ENCODE results near the gene EPB41L1. TPM values are rescaled to one million over a fixed set of nuclear protein-coding genes. Genes with fewer than 3 reads are reported as not detected.

EPB41L1 gene
- polyA plus RNA-seq, 4 donors = 10.5 to 26.5 (median 12.6) TPM

DNA sequence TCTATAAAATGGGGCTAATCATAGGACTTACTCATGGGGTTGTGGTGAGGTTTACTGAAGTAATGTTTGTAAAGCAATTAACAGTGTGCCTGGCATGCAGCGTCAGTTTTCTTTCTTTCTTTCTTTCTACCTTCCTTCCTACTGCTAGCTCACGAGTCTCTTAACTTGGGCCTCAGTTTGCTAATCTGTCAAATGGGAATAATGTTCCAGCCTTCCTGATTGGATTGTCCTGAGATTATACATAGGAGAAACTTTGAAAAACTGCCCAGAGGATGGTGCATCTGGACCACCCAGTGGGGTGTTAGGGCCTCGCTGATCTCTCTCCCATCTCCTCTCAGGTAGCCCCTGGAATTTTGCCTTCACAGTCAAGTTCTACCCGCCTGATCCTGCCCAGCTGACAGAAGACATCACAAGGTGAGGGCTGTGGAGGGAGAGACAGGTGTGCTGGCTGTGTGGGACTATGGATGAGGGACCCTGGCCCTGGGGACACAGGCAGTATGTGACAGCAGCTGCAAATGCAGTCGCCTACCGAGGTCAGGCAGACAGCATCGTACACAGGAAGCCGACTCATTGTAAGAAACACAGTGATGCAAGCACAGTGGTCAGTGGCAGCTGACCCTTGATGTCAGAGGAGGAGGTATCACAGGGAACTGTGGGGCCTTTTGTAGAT, 27.5 kb downstream of the EPB41L1 start:
- FAIRE-seq = no peak
- Histone ChIP-seq H3K27me3 (ENCODE audit: control insufficient read depth in 3 of 3, insufficient read depth in 3 of 3, low read length in 3 of 3) (no peaks in the 10 kb centered on the region), H3K36me3 (ENCODE audit: control insufficient read depth in 3 of 3, insufficient read depth in 2 of 3, low read depth in 1 of 3, low read length in 3 of 3) (peaks cover 0 to 51% (median 0%) of the 10 kb centered on the region in 3 donors), H3K9me3 (ENCODE audit: control insufficient read depth in 2 of 2, insufficient read depth in 1 of 2, low read depth in 1 of 2, low read length in 1 of 2) (no peaks in the 10 kb centered on the region), H3K4me3 (ENCODE audit: low read depth in 1 of 3, low read length in 3 of 3) (no peak overlapping the region), H3K4me1 (ENCODE audit: control insufficient read depth in 3 of 3, insufficient read depth in 2 of 3, low read depth in 1 of 3, low read length in 2 of 3) (peaks cover 0 to 3% (median 0%) of the 10 kb centered on the region in 3 donors), H3K27ac (ENCODE audit: low read depth in 1 of 3, low read length in 2 of 3) (no peak overlapping the region)
- WGBS, 3 donors = 82 to 93% (median 84%) methylated on average over 8 of the region's 8 CpGs
- no peak for DNase-seq

DNA sequence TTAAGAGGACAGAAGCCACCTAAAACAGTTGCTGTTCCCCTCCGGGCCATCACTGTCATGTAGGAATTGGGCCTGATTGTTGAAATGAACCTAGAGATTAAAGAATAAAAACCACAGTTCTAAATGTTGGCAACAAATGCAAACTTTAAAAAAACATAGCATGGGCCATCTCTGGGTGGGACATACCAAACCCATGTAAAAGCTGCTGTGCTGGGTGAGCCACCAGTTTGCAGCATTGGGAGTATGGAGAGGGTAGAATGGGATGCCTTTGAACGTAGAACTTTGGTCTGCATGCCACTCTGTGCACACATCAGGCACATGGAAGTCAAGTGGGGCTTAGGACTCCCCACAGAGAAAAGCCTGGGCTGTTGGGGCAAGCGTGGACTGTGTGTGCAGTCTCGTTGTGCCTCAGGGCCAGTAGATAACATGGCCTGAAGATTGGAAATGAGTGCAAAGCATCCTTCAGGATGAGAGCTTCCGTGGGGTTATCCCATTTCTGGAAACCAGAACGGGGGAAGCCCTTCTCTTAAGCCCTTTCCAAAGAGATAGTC, 28.1 kb downstream of the EPB41L1 start:
- H3K27ac ChIP-seq (ENCODE audit: low read depth in 1 of 3, low read length in 2 of 3) = no peak overlapping the region
- no peak overlapping the region for H3K4me3 ChIP-seq (ENCODE audit: low read depth in 1 of 3, low read length in 3 of 3)
- DNase-seq (peak in 1 of 2 donors; percentile 11), FAIRE-seq (no peak)
- WGBS, 3 donors = 79 to 88% (median 87%) methylated on average over 6 of the region's 6 CpGs
- H3K27me3 ChIP-seq (ENCODE audit: control insufficient read depth in 3 of 3, insufficient read depth in 3 of 3, low read length in 3 of 3) = no peaks in the 10 kb centered on the region
- H3K4me1 ChIP-seq (ENCODE audit: control insufficient read depth in 3 of 3, insufficient read depth in 2 of 3, low read depth in 1 of 3, low read length in 2 of 3) = peaks cover 0 to 3% (median 0%) of the 10 kb centered on the region in 3 donors
- peaks cover 0 to 49% (median 0%) of the 10 kb centered on the region in 3 donors for H3K36me3 ChIP-seq (ENCODE audit: control insufficient read depth in 3 of 3, insufficient read depth in 2 of 3, low read depth in 1 of 3, low read length in 3 of 3)
- H3K9me3 ChIP-seq (ENCODE audit: control insufficient read depth in 2 of 2, insufficient read depth in 1 of 2, low read depth in 1 of 2, low read length in 1 of 2) = no peaks in the 10 kb centered on the region

DNA sequence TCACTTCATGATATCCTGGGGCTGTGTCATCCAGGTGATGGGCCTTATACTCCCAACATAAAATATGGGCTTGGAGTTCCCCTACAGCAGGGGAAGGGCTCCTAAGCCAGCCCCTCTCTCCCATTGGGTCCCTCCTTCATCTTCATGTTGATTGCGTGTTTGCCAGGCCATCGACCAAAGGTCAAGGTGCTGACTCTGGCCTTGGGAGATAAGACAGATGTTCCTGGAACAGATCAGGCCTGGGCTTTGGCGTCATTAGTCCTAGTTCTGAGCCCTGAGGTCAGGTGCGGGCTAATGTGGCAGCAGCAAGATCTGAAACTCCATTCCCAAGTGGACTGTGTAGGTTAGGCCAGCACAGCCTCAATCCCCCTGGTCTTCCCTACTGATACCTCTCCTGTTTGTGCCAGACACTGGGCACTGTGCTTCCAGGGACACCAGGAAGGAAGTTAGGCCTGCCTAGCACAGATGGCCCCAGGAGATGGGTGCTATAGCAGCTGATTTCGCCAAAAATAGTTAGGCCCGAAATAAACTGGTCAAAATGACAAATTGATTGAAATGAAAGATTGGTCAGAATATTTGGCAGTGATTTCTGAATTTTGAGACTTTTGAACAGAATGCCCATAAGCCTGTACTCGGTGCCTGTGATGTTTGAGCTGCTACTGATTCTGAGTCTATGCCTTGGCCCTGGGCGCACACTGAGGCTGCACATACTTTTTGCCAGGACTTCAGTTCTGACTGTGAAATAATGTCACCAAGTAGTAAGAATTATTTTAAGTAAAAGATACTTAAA, 28.8 kb downstream of the EPB41L1 start:
- Histone ChIP-seq H3K4me1 (ENCODE audit: control insufficient read depth in 3 of 3, insufficient read depth in 2 of 3, low read depth in 1 of 3, low read length in 2 of 3) (peaks cover 0 to 3% (median 0%) of the 10 kb centered on the region in 3 donors), H3K9me3 (ENCODE audit: control insufficient read depth in 2 of 2, insufficient read depth in 1 of 2, low read depth in 1 of 2, low read length in 1 of 2) (no peaks in the 10 kb centered on the region), H3K27me3 (ENCODE audit: control insufficient read depth in 3 of 3, insufficient read depth in 3 of 3, low read length in 3 of 3) (no peaks in the 10 kb centered on the region), H3K4me3 (ENCODE audit: low read depth in 1 of 3, low read length in 3 of 3) (no peak overlapping the region), H3K27ac (ENCODE audit: low read depth in 1 of 3, low read length in 2 of 3) (peak overlapping the region in 1 of 3 donors; percentile 19), H3K36me3 (ENCODE audit: control insufficient read depth in 3 of 3, insufficient read depth in 2 of 3, low read depth in 1 of 3, low read length in 3 of 3) (peaks cover 0 to 47% (median 2%) of the 10 kb centered on the region in 3 donors)
- DNase-seq (peak; percentile 60 to 72), FAIRE-seq (no peak)
- 62 to 78% (median 67%) methylated on average over 8 of the region's 8 CpGs for WGBS, 3 donors

DNA sequence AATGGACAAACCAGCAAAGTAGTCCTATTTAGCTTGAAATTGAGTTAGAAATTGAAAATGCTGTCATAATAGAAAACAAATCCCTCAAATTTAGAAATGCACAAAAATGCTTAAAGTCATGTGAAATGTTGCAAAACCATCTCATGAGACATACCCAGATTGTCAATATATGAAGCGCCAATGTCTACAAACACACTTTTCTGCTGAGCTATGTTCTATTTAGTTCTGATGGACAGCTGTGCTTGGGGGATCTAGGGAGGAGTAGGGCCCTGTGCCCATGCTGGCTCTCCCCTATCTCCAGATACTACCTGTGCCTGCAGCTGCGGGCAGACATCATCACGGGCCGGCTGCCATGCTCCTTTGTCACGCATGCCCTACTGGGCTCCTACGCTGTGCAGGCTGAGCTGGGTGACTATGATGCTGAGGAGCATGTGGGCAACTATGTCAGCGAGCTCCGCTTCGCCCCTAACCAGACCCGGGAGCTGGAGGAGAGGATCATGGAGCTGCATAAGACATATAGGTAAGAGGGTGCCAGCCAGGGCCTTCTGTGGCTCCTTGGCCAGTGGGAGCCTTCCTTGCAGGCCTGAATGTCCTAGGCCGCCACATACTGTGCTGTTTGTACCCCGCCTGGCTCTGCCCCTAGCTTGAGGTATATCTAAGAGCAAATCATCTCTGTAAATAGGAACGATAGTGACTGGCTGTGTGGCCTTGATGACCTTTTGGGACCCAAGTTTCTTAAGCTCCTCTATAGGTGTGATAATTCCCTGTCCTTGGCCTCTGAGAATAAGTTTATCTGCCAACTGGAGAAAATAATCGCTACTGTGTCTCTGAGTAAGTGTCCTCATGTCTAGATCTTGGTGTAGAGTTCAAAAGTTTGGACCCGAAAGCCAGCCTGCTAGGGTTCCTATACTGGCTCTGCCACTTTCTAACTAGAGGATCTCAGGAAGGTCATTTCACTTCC, 30.6 kb downstream of the EPB41L1 start:
- Histone ChIP-seq H3K27ac (ENCODE audit: low read depth in 1 of 3, low read length in 2 of 3) (no peak overlapping the region), H3K27me3 (ENCODE audit: control insufficient read depth in 3 of 3, insufficient read depth in 3 of 3, low read length in 3 of 3) (no peaks in the 10 kb centered on the region), H3K4me3 (ENCODE audit: low read depth in 1 of 3, low read length in 3 of 3) (no peak overlapping the region), H3K4me1 (ENCODE audit: control insufficient read depth in 3 of 3, insufficient read depth in 2 of 3, low read depth in 1 of 3, low read length in 2 of 3) (peaks cover 0 to 3% (median 0%) of the 10 kb centered on the region in 3 donors), H3K9me3 (ENCODE audit: control insufficient read depth in 2 of 2, insufficient read depth in 1 of 2, low read depth in 1 of 2, low read length in 1 of 2) (no peaks in the 10 kb centered on the region), H3K36me3 (ENCODE audit: control insufficient read depth in 3 of 3, insufficient read depth in 2 of 3, low read depth in 1 of 3, low read length in 3 of 3) (peaks cover 2 to 47% (median 6%) of the 10 kb centered on the region in 3 donors)
- FAIRE-seq (no peak), DNase-seq (no peak)
- 93 to 94% (median 94%) methylated on average over 15 of the region's 15 CpGs for WGBS, 3 donors

DNA sequence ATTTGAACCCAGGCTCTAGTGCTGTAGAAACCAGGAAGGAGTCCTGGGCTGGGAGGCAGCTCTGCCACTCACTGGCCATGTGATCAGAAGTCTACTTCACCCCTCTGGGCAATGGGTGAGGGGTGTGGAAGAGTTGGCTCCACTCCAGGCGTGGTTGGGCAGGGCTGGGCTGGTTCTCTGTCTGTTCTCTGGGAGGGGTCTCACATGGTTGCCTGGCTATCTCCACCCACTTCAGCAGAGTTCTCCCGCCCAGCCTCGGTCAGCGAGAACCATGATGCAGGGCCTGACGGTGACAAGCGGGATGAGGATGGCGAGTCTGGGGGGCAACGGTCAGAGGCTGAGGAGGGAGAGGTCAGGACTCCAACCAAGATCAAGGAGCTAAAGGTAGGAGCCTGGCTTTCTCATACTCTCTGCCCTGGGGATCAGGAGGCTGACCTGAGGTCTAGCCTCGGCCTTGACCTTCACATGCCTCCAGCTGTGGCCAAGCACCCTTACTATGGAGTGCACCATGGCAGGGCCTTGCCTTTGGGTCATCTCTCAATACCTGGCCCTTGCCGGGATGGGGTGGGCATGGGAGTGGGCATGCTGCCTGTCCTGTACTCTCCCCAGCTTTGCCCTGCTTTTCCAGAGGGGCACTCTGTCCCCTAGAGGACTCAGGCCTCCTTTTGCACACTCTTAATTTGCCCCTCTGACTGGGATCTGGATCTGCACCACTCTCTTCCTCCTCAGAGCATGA, 39.6 kb downstream of the EPB41L1 start:
- no peaks in the 10 kb centered on the region for H3K4me1 ChIP-seq (ENCODE audit: control insufficient read depth in 3 of 3, insufficient read depth in 2 of 3, low read depth in 1 of 3, low read length in 2 of 3)
- FAIRE-seq = no peak
- H3K36me3 ChIP-seq (ENCODE audit: control insufficient read depth in 3 of 3, insufficient read depth in 2 of 3, low read depth in 1 of 3, low read length in 3 of 3) = peaks cover 0 to 69% (median 5%) of the 10 kb centered on the region in 3 donors
- H3K27me3 ChIP-seq (ENCODE audit: control insufficient read depth in 3 of 3, insufficient read depth in 3 of 3, low read length in 3 of 3) = no peaks in the 10 kb centered on the region
- H3K9me3 ChIP-seq (ENCODE audit: control insufficient read depth in 2 of 2, insufficient read depth in 1 of 2, low read depth in 1 of 2, low read length in 1 of 2) = no peaks in the 10 kb centered on the region
- DNase-seq = no peak
- no peak overlapping the region for H3K4me3 ChIP-seq (ENCODE audit: low read depth in 1 of 3, low read length in 3 of 3)
- 93 to 94% (median 93%) methylated on average over 10 of the region's 10 CpGs for WGBS, 3 donors
- no peak overlapping the region for H3K27ac ChIP-seq (ENCODE audit: low read depth in 1 of 3, low read length in 2 of 3)

DNA sequence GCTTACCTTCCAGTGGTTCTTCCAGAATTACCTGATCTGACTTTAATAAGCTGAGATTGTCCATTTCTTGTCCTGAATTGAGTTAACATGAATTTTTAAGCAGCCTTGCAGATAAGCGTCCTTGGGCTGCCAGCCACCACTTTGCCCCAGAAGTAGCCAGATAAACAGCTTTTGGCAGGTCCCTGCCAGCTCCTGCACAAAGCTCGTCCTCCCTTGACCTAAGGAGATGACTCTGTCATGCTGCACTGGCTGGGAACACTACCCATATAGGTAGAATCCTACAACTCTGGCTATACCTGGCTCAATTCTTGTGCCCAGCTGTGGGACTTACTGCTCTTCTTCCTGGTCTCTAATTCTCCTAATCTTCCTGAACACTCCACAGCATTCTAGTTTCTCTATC, 42.1 kb downstream of the EPB41L1 start:
- no peak for FAIRE-seq
- no peaks in the 10 kb centered on the region for H3K9me3 ChIP-seq (ENCODE audit: control insufficient read depth in 2 of 2, insufficient read depth in 1 of 2, low read depth in 1 of 2, low read length in 1 of 2)
- 75 to 81% (median 80%) methylated on average over 2 of the region's 2 CpGs for WGBS, 3 donors
- no peak for DNase-seq
- no peaks in the 10 kb centered on the region for H3K27me3 ChIP-seq (ENCODE audit: control insufficient read depth in 3 of 3, insufficient read depth in 3 of 3, low read length in 3 of 3)
- no peaks in the 10 kb centered on the region for H3K4me1 ChIP-seq (ENCODE audit: control insufficient read depth in 3 of 3, insufficient read depth in 2 of 3, low read depth in 1 of 3, low read length in 2 of 3)
- no peak overlapping the region for H3K4me3 ChIP-seq (ENCODE audit: low read depth in 1 of 3, low read length in 3 of 3)
- peaks cover 0 to 68% (median 0%) of the 10 kb centered on the region in 3 donors for H3K36me3 ChIP-seq (ENCODE audit: control insufficient read depth in 3 of 3, insufficient read depth in 2 of 3, low read depth in 1 of 3, low read length in 3 of 3)
- no peak overlapping the region for H3K27ac ChIP-seq (ENCODE audit: low read depth in 1 of 3, low read length in 2 of 3)

DNA sequence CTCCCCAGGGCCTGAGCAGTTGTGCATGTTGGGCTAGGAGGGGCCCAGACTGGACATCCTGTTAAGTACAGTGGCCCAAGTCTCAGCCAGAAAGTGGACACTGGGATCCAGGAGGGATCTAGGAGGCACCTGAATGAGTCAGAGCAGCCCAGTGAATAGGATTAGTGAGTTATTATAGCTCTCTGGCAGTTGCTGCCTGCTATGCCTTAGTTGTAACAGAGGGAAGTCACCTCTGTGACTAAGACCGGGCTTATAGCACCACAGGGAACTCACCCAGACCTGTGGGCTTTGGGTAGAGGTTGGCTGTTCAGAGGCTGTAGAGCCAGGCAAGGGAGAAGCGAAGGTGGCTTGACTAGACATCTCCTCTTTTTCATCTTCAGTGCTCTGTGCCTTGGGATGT, 42.7 kb downstream of the EPB41L1 start:
- Histone ChIP-seq H3K4me3 (ENCODE audit: low read depth in 1 of 3, low read length in 3 of 3) (no peak overlapping the region), H3K4me1 (ENCODE audit: control insufficient read depth in 3 of 3, insufficient read depth in 2 of 3, low read depth in 1 of 3, low read length in 2 of 3) (no peaks in the 10 kb centered on the region), H3K27me3 (ENCODE audit: control insufficient read depth in 3 of 3, insufficient read depth in 3 of 3, low read length in 3 of 3) (no peaks in the 10 kb centered on the region), H3K27ac (ENCODE audit: low read depth in 1 of 3, low read length in 2 of 3) (no peak overlapping the region), H3K9me3 (ENCODE audit: control insufficient read depth in 2 of 2, insufficient read depth in 1 of 2, low read depth in 1 of 2, low read length in 1 of 2) (no peaks in the 10 kb centered on the region), H3K36me3 (ENCODE audit: control insufficient read depth in 3 of 3, insufficient read depth in 2 of 3, low read depth in 1 of 3, low read length in 3 of 3) (peaks cover 0 to 72% (median 0%) of the 10 kb centered on the region in 3 donors)
- no peak for DNase-seq
- WGBS, 3 donors = 88 to 91% (median 91%) methylated on average over 2 of the region's 2 CpGs
- FAIRE-seq = no peak
